GM18951 (cell line): ENCODE measurements around the gene LAMA2.

Source experiments
- POLR2A ChIP-seq: IDR thresholded peaks from 4 replicates; pipeline ENCODE4 v1.6.1; 2011; ENCODE audit warnings: mild to moderate bottlenecking; ENCODE audit not compliant: insufficient read length, insufficient read depth; ENCODE audit errors: extremely low read depth
- in situ Hi-C: fragments of 300-500 bp; cut with MboI; formaldehyde crosslinking; loops from one replicate; pipeline ENCODE4 v1.12.0; 2022; ENCODE audit warnings: low sequenced_read_pairs, mixed read lengths, inconsistent platforms; ENCODE audit not compliant: unreplicated experiment

LAMA2 gene, protein sequence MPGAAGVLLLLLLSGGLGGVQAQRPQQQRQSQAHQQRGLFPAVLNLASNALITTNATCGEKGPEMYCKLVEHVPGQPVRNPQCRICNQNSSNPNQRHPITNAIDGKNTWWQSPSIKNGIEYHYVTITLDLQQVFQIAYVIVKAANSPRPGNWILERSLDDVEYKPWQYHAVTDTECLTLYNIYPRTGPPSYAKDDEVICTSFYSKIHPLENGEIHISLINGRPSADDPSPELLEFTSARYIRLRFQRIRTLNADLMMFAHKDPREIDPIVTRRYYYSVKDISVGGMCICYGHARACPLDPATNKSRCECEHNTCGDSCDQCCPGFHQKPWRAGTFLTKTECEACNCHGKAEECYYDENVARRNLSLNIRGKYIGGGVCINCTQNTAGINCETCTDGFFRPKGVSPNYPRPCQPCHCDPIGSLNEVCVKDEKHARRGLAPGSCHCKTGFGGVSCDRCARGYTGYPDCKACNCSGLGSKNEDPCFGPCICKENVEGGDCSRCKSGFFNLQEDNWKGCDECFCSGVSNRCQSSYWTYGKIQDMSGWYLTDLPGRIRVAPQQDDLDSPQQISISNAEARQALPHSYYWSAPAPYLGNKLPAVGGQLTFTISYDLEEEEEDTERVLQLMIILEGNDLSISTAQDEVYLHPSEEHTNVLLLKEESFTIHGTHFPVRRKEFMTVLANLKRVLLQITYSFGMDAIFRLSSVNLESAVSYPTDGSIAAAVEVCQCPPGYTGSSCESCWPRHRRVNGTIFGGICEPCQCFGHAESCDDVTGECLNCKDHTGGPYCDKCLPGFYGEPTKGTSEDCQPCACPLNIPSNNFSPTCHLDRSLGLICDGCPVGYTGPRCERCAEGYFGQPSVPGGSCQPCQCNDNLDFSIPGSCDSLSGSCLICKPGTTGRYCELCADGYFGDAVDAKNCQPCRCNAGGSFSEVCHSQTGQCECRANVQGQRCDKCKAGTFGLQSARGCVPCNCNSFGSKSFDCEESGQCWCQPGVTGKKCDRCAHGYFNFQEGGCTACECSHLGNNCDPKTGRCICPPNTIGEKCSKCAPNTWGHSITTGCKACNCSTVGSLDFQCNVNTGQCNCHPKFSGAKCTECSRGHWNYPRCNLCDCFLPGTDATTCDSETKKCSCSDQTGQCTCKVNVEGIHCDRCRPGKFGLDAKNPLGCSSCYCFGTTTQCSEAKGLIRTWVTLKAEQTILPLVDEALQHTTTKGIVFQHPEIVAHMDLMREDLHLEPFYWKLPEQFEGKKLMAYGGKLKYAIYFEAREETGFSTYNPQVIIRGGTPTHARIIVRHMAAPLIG (N-terminal part only)

DNA sequence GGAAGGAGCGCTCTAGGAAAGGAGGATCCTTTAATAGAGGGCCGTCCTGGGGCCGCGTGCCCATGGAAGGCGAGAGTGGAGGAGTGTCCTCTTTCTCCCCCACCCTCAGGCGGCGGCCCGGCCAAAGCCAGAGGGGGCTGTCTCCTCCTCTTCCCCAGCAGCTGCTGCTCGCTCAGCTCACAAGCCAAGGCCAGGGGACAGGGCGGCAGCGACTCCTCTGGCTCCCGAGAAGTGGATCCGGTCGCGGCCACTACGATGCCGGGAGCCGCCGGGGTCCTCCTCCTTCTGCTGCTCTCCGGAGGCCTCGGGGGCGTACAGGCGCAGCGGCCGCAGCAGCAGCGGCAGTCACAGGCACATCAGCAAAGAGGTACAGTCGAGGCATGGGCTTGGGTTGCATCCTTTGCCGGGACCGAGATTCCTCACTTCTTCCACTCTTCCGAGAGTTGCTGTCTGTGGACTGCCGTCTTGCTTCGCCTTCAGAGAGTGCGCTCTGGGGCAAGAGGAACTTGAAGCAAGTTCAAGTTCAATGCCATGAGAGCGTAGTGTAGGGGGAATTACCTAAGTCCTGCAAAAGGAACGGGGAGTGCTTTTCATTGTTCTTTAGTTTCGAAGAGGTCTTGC, at the start of gene LAMA2:
TSS of gene LAMA2 (plus strand) at position 148 of the 621 bp plus-strand sequence. CDS start at position 256, 108 bp downstream.
- no peak for TF ChIP-seq POLR2A
- in situ Hi-C loops = no loop called here

DNA sequence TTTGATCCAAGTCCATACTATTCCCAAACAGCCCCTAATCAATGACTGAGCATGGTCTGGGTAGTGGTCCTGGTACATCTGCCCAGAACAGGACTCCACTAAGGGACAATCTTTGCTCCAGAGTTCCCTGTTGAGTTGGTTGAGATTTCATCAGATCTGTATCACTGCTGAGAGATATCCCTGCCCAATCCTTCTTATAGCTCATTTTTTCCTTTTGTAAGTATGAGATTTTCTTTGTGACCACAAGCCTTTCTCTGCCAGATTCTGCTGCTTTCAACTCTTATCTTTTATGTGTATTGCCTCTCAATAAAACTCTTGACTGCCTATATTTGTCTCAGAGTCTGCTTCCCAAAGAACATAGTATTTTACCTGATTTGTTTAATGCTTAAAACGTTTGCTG, 46.2 kb upstream of the LAMA2 start:
- TF ChIP-seq POLR2A = no peak

DNA sequence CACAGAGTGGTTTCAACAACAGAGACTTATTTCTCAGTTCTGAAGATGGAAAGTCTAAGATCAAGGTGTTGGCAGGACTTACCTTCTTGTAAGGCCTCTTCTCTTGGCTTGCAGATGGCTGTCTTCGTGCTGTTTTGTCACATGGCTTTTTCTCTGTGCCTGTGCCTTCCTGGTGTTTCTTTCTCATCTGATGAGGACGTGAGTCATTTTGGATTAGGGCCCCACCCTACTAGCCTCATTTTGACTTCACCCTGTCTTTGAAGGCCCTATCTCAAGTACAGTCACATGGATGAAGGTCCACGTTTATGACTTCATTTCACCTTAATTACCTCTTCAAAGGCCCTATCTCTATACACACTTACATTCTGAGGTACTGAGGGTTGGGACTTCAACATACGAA, 41.4 kb upstream of the LAMA2 start:
- no peak for TF ChIP-seq POLR2A
- in situ Hi-C loops = no loop called here

More for the DNA sequence above, 46.2 kb upstream of the LAMA2 start:
- in situ Hi-C loops = no loop called here

DNA sequence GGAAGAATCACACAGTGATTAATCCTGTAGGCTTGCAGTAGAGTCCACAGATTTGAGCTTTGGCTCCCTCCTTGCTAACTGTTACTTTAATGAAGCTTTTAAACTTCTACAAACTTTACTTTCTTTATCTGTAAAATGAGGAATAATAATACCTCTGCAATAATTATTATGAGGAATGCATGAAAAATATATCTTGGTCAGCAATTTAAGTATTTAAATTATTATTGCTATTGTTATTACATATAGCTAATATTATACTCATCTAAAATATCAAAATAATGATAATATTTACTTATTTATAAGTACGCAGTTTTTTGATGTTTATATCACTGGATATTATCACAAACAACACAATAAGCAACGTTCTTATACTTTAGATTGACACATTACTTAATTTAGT, 38.3 kb upstream of the LAMA2 start:
- in situ Hi-C loops = no loop called here
- TF ChIP-seq POLR2A = no peak

DNA sequence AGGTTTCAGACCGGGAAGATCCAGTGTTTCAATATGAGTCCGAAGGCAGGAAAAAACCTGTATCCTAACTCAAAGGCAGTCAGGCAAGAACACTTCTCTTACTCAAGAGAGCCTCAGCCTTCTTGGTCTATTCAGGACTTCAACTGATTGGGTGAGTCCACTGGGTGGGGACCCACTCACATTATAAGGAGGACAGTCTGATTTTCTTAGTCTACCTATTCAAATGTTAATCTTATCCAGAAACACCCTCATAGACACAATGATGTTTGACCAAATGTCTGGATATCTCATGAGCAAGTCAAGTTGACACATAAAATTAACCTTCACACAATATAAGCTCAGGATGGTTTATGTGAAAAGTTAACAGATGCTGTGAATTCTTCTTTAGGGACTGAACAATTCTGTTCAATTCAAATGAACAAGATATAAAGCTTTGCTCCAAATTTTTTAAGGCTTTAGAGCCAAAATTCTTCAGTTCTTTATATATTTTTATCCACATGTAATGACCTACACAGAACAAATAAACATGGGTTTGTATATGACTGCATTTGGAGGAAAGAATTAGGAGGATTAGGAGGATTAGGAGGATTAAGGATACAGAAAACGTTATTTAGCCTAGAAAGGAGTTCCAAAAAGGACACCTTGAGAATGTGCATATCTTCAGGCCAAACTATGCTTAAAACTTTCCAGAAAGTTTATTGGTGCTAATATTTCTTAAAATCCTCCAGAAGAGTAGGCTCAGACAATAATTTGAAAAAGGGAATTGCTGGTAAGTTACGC, 35.3 kb upstream of the LAMA2 start:
- TF ChIP-seq POLR2A = no peak

DNA sequence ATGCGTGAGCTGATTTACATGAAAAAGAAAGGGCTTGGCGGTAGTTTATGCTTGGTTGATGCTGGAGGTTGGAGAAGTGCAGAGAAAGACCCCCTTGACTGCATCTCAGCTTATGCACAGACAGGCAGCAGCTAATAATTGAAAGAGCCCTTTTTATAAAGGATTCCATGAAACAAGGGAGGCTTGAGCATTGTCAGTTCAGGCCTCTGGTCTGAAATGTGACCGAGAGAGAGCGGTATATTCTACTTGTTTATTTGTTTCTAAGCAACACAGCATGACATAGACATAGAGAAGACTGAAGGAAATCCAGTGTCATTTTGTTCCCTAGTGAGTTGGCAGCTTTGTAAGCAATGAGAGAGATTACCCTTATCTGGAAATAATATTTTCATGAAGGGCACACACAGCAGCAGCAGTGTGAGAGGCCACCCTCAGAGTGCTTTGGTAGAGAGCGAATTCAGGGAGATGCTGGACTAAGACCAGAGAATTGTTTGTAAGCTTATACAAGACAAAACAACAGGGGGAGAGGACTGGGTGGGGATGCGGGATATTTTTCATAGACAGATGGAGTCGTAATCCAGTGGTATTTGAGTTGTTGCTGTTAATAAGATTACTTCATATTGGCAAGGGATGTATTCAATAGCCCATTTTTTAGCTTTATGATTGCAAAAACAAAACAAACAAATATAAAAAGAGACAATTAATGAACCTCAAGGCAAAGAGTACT, 34.6 kb upstream of the LAMA2 start:
- in situ Hi-C loops = no loop called here
- TF ChIP-seq POLR2A = no peak

More for the DNA sequence above, 35.3 kb upstream of the LAMA2 start:
- in situ Hi-C loops = no loop called here

DNA sequence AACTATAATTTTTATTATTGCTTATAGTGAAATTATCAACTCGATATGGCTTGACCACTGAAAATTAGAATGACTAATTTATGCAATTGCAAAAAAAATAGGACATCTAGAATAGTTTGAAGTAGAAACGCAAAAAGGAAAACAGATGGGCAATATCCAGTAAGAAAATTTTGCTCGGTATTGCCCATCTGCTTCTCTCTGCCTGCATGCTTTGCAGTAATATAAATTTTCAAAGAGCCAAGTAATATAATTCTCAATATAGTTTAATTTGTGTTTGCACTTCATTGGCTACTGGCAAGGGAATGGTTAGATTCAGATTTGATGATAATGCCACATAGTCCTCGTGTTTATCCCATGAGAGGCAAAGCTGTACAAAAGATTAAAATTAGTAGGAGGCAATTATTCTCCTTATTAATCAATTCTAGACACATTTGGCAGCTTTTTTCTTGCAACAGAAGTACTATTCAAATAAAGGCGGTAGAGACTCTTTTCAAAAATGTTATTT, 27.3 kb upstream of the LAMA2 start:
- TF ChIP-seq POLR2A = no peak
- in situ Hi-C loops = no loop called here

DNA sequence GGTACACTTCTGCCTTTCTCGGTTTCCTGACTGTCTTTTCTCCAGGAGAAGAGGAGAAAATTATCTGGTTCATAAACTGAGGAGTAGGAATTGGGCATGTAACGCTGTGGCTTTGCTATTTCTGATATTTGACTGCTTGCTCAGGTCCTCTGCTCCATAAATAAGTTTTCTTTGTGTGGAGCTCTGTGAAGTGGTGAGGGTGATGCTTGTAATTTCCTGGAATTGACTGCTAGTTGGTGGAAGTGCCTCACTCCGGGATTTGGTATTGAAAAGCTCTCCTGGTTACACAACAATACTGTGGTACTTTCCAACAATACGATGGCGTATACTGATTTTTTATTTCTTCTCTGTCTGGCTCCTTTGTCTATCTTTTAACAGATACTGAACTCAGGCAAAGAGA, 25.1 kb upstream of the LAMA2 start:
- TF ChIP-seq POLR2A = no peak
- in situ Hi-C loops = no loop called here

DNA sequence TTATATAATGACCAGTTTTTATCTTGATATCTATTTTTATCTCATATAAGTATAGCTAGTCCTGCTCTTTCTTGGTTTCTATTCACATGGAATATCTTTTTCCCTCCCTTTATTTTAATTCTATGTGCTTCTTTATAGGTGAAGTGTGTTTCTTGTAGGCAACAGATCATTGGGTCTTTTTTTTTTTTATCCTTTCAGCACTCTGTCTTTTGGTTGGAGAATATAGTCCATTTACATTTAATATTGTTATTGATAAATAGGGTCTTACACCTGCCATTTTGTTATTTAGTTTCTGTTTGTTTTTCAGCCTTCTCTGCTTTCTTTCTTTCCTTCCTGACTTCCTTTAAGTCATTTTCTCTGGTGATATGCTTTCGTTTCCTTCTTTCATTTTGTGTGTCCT, 22.2 kb upstream of the LAMA2 start:
- no peak for TF ChIP-seq POLR2A
- in situ Hi-C loops = no loop called here

DNA sequence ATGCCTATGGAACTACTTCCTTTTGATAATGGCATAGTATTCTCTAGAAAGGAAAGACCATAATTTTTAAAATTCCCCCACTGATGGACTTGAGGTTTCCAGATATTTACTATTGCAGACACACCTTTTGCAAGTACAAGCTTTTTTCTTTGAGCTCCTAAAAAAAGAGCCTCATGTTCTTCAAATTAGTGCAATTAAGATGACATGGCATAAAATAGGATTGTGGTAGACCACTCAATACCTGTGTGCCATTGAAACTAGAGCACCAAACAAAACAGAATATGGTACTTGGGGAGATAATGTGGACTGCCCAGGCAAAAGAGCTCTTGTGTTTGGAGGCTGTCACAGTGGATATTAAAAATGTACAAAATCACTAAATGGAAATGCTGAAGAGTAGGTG, 19.0 kb upstream of the LAMA2 start:
- no peak for TF ChIP-seq POLR2A
- in situ Hi-C loops = no loop called here

DNA sequence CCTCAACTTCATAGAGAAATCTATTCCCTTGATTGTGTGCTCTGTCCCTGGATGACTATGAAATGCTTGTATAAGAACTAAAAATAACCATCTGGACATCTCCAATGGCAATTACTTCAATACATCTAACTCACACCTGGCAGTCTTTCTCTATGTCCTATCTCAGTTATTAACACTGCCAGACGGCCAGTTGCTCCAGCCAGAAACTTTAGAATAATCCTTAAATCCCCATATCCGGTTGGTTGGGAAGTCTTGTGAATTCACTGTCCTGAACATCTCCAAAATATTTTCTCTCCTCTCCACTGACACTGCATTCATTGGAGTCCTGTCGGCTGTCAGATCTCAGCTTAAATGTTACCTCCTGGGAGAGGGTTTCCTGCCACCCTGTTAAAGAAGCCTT, 12.2 kb upstream of the LAMA2 start:
- in situ Hi-C loops = no loop called here
- TF ChIP-seq POLR2A = no peak
